T-helper 17 cell (primary cell): Measurements from ENCODE around the gene AMN. TPM values are rescaled to one million over a fixed set of nuclear protein-coding genes. Genes with fewer than 3 reads are reported as not detected.
"Not testable (repeated sequence)": the region's sequence is repeated elsewhere in the genome, so short reads cannot be mapped to it uniquely, and the experiment has no call there.

Experiments
- ATAC-seq: fragments of 150-1000 bp; cut with Tn5 transposase; 2 replicates; pipeline ENCODE4 v1.10.0; 2021; ENCODE audit warnings: mild to moderate bottlenecking, moderate library complexity
- DNase-seq, 3 donors: peaks; one replicate each; pipeline versions ENCODE4 v3.0.0 to v3.0.0-alpha.2; 2020 to 2021
- H3K9me3 ChIP-seq: one replicate; pipeline ENCODE4 v1.7.0; 2013; ENCODE audit warnings: low read length, mild to moderate bottlenecking; ENCODE audit not compliant: control insufficient read depth, poor library complexity, severe bottlenecking
- H3K27ac Mint-ChIP-seq: one replicate; pipeline ENCODE4 v1.8.0; 2022; ENCODE audit warnings: mild to moderate bottlenecking, moderate library complexity, mixed read lengths
- H3K27me3 Mint-ChIP-seq: one replicate; pipeline ENCODE4 v1.8.0; 2022; ENCODE audit warnings: mixed read lengths
- H3K36me3 Mint-ChIP-seq: one replicate; pipeline ENCODE4 v1.8.0; 2022; ENCODE audit warnings: low read depth, mixed read lengths
- H3K4me1 Mint-ChIP-seq: one replicate; pipeline ENCODE4 v1.8.0; 2022; ENCODE audit warnings: mild to moderate bottlenecking, mixed read lengths
- H3K4me3 Mint-ChIP-seq: one replicate; pipeline ENCODE4 v1.8.0; 2022; ENCODE audit warnings: mild to moderate bottlenecking, moderate library complexity, mixed read lengths
- total RNA-seq, 4 donors: library from RNA in 2 of 4; stranded (reverse) in 2 of 4; gene quantifications; one replicate each; pipeline ENCODE4 v1.2.3 and lab custom pipeline; 2022 to 2026

Gene AMN
- total RNA-seq, 2 donors from 2014 or later = 0.65 to 2.3 TPM

GRCh38 chr14:102923201-102923924, 900 bp downstream of the AMN start:
- H3K4me1 Mint-ChIP-seq = peaks cover 12% of the 10 kb centered on the region
- H3K27me3 Mint-ChIP-seq = peaks cover 13% of the 10 kb centered on the region
- DNase-seq (no peak), ATAC-seq (peak; percentile 17)
- no peaks in the 10 kb centered on the region for H3K36me3 Mint-ChIP-seq
- H3K9me3 ChIP-seq = no peaks in the 10 kb centered on the region
- peak overlapping the region; percentile 78 for H3K4me3 Mint-ChIP-seq
- H3K27ac Mint-ChIP-seq = no peak overlapping the region

DNA sequence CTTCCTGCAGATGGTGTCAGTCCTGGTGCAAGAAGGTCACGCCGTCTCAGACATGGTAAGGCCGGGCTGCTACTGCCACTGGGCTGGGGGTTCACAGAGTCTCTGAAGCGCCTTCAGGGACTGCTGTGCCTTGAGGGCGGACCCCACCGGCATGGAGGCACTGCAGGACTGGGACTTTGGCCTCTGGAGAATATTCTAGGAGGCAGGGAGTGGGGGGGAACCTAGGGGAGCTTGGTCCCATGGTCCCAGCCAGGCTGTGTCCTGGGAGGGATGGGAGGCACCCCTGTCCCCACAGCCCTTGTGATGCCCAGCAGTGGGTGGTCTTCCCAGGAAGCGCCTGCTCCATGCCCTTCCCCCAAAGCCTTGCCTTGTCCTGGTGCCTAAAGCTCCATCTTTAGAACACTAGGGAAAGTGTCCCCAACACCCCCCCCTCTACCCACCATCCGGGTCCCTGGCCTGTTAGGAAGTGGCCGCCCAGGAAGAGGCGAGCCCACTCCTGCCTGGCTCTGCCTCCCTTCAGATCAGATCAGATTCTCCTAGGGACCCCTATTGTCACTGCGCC, 1.5 kb downstream of the AMN start:
- H3K27me3 Mint-ChIP-seq = peaks cover 13% of the 10 kb centered on the region
- H3K4me3 Mint-ChIP-seq = no peak overlapping the region
- no peak overlapping the region for H3K27ac Mint-ChIP-seq
- peaks cover 14% of the 10 kb centered on the region for H3K4me1 Mint-ChIP-seq
- H3K9me3 ChIP-seq = no peaks in the 10 kb centered on the region
- DNase-seq = no peak
- no peak for ATAC-seq
- H3K36me3 Mint-ChIP-seq = no peaks in the 10 kb centered on the region

GRCh38 chr14:102924632-102925588, 2.4 kb downstream of the AMN start:
- Mint-ChIP-seq H3K36me3 (no peaks in the 10 kb centered on the region), H3K4me1 (peaks cover 14% of the 10 kb centered on the region), H3K4me3 (peak overlapping the region; percentile 15), H3K27me3 (peaks cover 13% of the 10 kb centered on the region), H3K27ac (no peak overlapping the region)
- H3K9me3 ChIP-seq = no peaks in the 10 kb centered on the region
- no peak for DNase-seq
- no peak for ATAC-seq

DNA sequence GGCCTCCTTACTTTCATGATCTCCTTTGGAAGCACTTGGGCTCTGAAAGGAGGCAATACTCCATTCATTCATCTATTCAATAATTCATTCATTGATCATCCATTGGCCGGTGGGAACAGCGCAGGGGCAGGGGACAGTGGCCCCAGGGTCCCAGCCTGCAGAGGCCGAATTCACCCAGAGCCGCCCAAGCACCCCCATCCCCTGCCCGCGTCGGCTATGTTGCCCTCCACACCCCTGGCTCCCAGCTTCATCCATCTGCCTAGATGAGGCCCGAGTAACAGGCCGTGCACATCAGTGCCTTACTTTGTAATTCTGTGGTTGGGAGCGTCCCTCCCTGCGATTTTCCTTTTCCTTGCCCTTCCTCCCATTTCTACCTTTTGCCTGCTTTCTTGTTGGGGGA, 3.2 kb downstream of the AMN start:
- peaks cover 13% of the 10 kb centered on the region for H3K27me3 Mint-ChIP-seq
- H3K27ac Mint-ChIP-seq = no peak overlapping the region
- no peak for DNase-seq
- ATAC-seq = no peak
- H3K9me3 ChIP-seq = no peaks in the 10 kb centered on the region
- H3K36me3 Mint-ChIP-seq = no peaks in the 10 kb centered on the region
- peak overlapping the region; percentile 71 for H3K4me3 Mint-ChIP-seq
- peaks cover 14% of the 10 kb centered on the region for H3K4me1 Mint-ChIP-seq

- Mint-ChIP-seq H3K36me3 (no peaks in the 10 kb centered on the region), H3K4me3 (peak overlapping the region; percentile 71), H3K27me3 (peaks cover 13% of the 10 kb centered on the region), H3K27ac (no peak overlapping the region), H3K4me1 (peaks cover 14% of the 10 kb centered on the region)
- H3K9me3 ChIP-seq = no peaks in the 10 kb centered on the region
- ATAC-seq (no peak), DNase-seq (no peak)
These were observed 3.6 kb downstream of the AMN start for GRCh38 chr14:102926104-102926503.

GRCh38 chr14:102926840-102927239, 4.4 kb downstream of the AMN start:
- H3K9me3 ChIP-seq, ATAC-seq, DNase-seq, H3K27ac Mint-ChIP-seq, H3K36me3 Mint-ChIP-seq, H3K4me3 Mint-ChIP-seq: not testable (repeated sequence)
- Mint-ChIP-seq H3K4me1 (peaks cover 14% of the 10 kb centered on the region), H3K27me3 (peaks cover 13% of the 10 kb centered on the region)

DNA sequence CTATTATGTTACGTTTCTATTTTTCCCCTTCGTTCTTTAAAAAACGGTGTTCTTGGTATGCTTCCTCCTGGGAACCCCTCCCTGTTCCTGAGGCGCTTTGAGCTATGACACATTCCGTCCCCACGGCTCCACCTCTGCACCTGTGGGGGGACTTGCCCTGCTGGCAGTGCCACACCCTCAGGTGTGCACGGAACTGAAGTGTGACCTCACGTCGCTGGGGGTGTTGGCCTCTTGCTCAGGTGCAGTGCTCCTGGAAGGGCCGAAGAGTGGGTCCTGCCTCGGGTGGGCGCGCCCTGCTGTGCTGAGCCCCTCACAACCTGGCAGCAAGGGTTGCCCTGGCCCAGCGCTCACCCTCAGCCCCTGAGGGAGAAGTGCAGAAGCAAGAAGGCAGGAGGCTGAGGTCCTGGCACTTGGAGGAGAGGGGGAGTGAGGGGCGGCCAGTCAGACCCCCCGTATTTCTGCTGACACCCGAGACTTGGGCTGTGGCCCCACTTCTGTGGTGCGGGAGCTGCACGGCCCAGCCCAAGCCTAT, 4.9 kb downstream of the AMN start:
- H3K4me3 Mint-ChIP-seq = peak overlapping the region; percentile 77
- H3K27ac Mint-ChIP-seq = no peak overlapping the region
- peaks cover 13% of the 10 kb centered on the region for H3K27me3 Mint-ChIP-seq

GRCh38 chr14:102927878-102928411, 5.5 kb downstream of the AMN start:
- no peaks in the 10 kb centered on the region for H3K9me3 ChIP-seq
- Mint-ChIP-seq H3K36me3 (no peaks in the 10 kb centered on the region), H3K4me1 (peaks cover 14% of the 10 kb centered on the region), H3K27me3 (peaks cover 13% of the 10 kb centered on the region), H3K27ac (no peak overlapping the region), H3K4me3 (peak overlapping the region; percentile 77)
- ATAC-seq (peak; percentile 18), DNase-seq (no peak)

More for the DNA sequence above, 4.9 kb downstream of the AMN start:
- ATAC-seq = no peak
- DNase-seq = no peak
- Mint-ChIP-seq H3K36me3 (no peaks in the 10 kb centered on the region), H3K4me1 (peaks cover 14% of the 10 kb centered on the region)
- H3K9me3 ChIP-seq = no peaks in the 10 kb centered on the region

DNA sequence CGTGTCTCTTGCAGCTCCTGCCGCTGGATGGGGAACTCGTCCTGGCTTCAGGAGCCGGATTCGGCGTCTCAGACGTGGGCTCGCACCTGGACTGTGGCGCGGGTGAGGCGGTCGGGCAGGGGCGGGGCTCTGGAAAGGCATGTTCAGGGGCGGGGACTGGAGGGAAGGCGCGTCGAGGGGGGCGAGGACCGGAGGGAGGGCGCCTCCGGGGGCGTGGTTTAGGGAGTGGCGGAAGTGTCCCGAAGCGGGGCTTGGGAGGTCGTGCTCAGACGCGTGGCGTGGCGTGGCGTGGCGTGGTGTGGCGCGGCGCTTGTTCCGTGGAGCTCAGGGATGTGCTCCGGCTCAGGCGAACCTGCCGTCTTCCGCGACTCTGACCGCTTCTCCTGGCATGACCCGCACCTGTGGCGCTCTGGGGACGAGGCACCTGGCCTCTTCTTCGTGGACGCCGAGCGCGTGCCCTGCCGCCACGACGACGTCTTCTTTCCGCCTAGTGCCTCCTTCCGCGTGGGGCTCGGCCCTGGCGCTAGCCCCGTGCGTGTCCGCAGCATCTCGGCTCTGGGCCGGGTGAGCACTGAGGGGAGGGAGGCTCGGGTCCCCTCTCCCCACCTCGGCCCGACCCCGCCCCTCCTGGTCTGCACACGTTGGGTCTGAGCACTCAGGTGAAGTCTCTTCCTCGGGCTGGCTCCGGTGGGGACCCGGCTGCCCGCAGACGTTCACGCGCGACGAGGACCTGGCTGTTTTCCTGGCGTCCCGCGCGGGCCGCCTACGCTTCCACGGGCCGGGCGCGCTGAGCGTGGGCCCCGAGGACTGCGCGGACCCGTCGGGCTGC, 6.2 kb downstream of the AMN start:
- H3K27me3 Mint-ChIP-seq = peaks cover 13% of the 10 kb centered on the region
- peak; percentile 85 for ATAC-seq

GRCh38 chr14:102929241-102930137, 7.0 kb downstream of the AMN start:
- H3K36me3 Mint-ChIP-seq = no peaks in the 10 kb centered on the region
- no peaks in the 10 kb centered on the region for H3K9me3 ChIP-seq
- H3K27me3 Mint-ChIP-seq = peaks cover 13% of the 10 kb centered on the region
- DNase-seq (no peak), ATAC-seq (no peak)
- H3K27ac Mint-ChIP-seq = no peak overlapping the region
- peaks cover 12% of the 10 kb centered on the region for H3K4me1 Mint-ChIP-seq
- H3K4me3 Mint-ChIP-seq = peak overlapping the region; percentile 77

More for the DNA sequence above, 6.2 kb downstream of the AMN start:
- no peaks in the 10 kb centered on the region for H3K9me3 ChIP-seq
- peak; percentile 49 to 73 (median 67) for DNase-seq
- Mint-ChIP-seq H3K4me3 (peak overlapping the region; percentile 77), H3K27ac (no peak overlapping the region), H3K36me3 (no peaks in the 10 kb centered on the region), H3K4me1 (peaks cover 12% of the 10 kb centered on the region)

DNA sequence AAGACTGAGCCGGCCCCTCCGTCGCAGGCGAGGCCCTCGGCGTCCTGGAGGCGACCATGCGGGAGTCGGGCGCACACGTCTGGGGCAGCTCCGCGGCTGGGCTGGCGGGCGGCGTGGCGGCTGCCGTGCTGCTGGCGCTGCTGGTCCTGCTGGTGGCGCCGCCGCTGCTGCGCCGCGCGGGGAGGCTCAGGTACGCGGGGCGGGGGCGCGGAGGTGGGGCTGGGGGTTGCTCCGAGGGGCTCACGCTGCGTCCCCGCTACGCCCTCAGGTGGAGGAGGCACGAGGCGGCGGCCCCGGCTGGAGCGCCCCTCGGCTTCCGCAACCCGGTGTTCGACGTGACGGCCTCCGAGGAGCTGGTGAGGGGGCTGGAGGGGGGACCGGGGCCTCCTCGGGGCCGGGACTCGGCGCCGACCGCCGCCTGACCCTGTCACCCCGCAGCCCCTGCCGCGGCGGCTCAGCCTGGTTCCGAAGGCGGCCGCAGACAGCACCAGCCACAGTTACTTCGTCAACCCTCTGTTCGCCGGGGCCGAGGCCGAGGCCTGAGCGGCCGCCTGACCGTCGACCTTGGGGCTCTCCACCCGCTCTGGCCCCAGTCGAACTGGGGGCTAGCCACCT, 7.8 kb downstream of the AMN start:
- peak overlapping the region; percentile 71 for H3K4me3 Mint-ChIP-seq
- DNase-seq = no peak
- H3K36me3 Mint-ChIP-seq = no peaks in the 10 kb centered on the region
- peaks cover 13% of the 10 kb centered on the region for H3K27me3 Mint-ChIP-seq
- H3K9me3 ChIP-seq = no peaks in the 10 kb centered on the region
- no peak overlapping the region for H3K27ac Mint-ChIP-seq
- H3K4me1 Mint-ChIP-seq = peaks cover 12% of the 10 kb centered on the region
- ATAC-seq = no peak
